ENCODE results near the gene FMO3.

FMO3 gene

GRCh38 chr1:171090604-171091003 lies at the start of gene FMO3:
Gene FMO3 (plus strand): TSS chr1:171090905. CDS start chr1:171092659, 1,754 bp downstream.
- Histone ChIP-seq H3K4me1 (ENCODE audit: low read length) (no peaks in the 10 kb centered on the region), H3K4me2 (ENCODE audit: low read length) (no peak within 1 kb of the TSS), H3K27ac (ENCODE audit: low read length) (no peak within 1 kb of the TSS), H3K9ac (ENCODE audit: low read length) (no peak within 1 kb of the TSS), H3K9me3 (ENCODE audit: insufficient read depth, low read length) (no peaks in the 10 kb centered on the region), H3K4me3 (ENCODE audit: low read length) (no peak within 1 kb of the TSS), H3K27me3 (ENCODE audit: low read depth, low read length) (no peaks in the 10 kb centered on the region), H2AFZ (ENCODE audit: low read depth, low read length) (no peak within 1 kb of the TSS), H3K79me2 (ENCODE audit: low read length) (no peaks in the 10 kb centered on the region), H3K36me3 (replicated peaks; ENCODE audit: low read depth, low read length) (no peaks in the 10 kb centered on the region), H4K20me1 (ENCODE audit: insufficient read depth, low read length) (no peaks in the 10 kb centered on the region)
- TF ChIP-seq CTCF (IDR thresholded peaks at IDR 0.05; ENCODE audit: low read depth, low read length) = no peak

- Histone ChIP-seq H4K20me1 (ENCODE audit: insufficient read depth, low read length) (no peaks in the 10 kb centered on the region), H3K27me3 (ENCODE audit: low read depth, low read length) (no peaks in the 10 kb centered on the region), H3K4me3 (ENCODE audit: low read length) (no peak overlapping the region), H3K36me3 (replicated peaks; ENCODE audit: low read depth, low read length) (peaks cover 4% of the 10 kb centered on the region), H2AFZ (ENCODE audit: low read depth, low read length) (no peak overlapping the region), H3K4me2 (ENCODE audit: low read length) (no peak overlapping the region), H3K27ac (ENCODE audit: low read length) (no peak overlapping the region), H3K79me2 (ENCODE audit: low read length) (no peaks in the 10 kb centered on the region), H3K9ac (ENCODE audit: low read length) (no peak overlapping the region), H3K9me3 (ENCODE audit: insufficient read depth, low read length) (peaks cover 8% of the 10 kb centered on the region; the same call in 1 of the 2 replicates), H3K4me1 (ENCODE audit: low read length) (no peaks in the 10 kb centered on the region)
- TF ChIP-seq EZH2phosphoT487 (IDR thresholded peaks at IDR 0.05; ENCODE audit: low read depth) = no peak
- no peak for TF ChIP-seq CTCF (IDR thresholded peaks at IDR 0.05; ENCODE audit: low read depth, low read length)
Observed at GRCh38 chr1:171048014-171048413, 42.7 kb upstream of the FMO3 start.

GRCh38 chr1:171052977-171053376 lies 37.7 kb upstream of the FMO3 start:
- TF ChIP-seq EZH2phosphoT487 (IDR thresholded peaks at IDR 0.05; ENCODE audit: low read depth) (no peak), CTCF (IDR thresholded peaks at IDR 0.05; ENCODE audit: low read depth, low read length) (no peak)
- H3K36me3 ChIP-seq (replicated peaks; ENCODE audit: low read depth, low read length) = peaks cover 3% of the 10 kb centered on the region
- H3K4me3 ChIP-seq (ENCODE audit: low read length) = no peak overlapping the region
- no peaks in the 10 kb centered on the region for H3K79me2 ChIP-seq (ENCODE audit: low read length)
- no peak overlapping the region for H3K4me2 ChIP-seq (ENCODE audit: low read length)
- no peaks in the 10 kb centered on the region for H4K20me1 ChIP-seq (ENCODE audit: insufficient read depth, low read length)
- H3K9me3 ChIP-seq (ENCODE audit: insufficient read depth, low read length) = no peaks in the 10 kb centered on the region
- no peak overlapping the region for H2AFZ ChIP-seq (ENCODE audit: low read depth, low read length)
- H3K4me1 ChIP-seq (ENCODE audit: low read length) = no peaks in the 10 kb centered on the region
- no peaks in the 10 kb centered on the region for H3K27me3 ChIP-seq (ENCODE audit: low read depth, low read length)
- no peak overlapping the region for H3K9ac ChIP-seq (ENCODE audit: low read length)
- H3K27ac ChIP-seq (ENCODE audit: low read length) = no peak overlapping the region

GRCh38 chr1:171055966-171056643 lies 34.6 kb upstream of the FMO3 start:
- H3K4me3 ChIP-seq (ENCODE audit: low read length) = no peak overlapping the region
- no peaks in the 10 kb centered on the region for H3K9me3 ChIP-seq (ENCODE audit: insufficient read depth, low read length)
- no peaks in the 10 kb centered on the region for H4K20me1 ChIP-seq (ENCODE audit: insufficient read depth, low read length)
- no peaks in the 10 kb centered on the region for H3K27me3 ChIP-seq (ENCODE audit: low read depth, low read length)
- H3K4me2 ChIP-seq (ENCODE audit: low read length) = no peak overlapping the region
- H3K4me1 ChIP-seq (ENCODE audit: low read length) = no peaks in the 10 kb centered on the region
- no peak overlapping the region for H3K9ac ChIP-seq (ENCODE audit: low read length)
- peaks cover 3% of the 10 kb centered on the region for H3K36me3 ChIP-seq (replicated peaks; ENCODE audit: low read depth, low read length)
- no peak for TF ChIP-seq EZH2phosphoT487 (IDR thresholded peaks at IDR 0.05; ENCODE audit: low read depth)
- no peak for TF ChIP-seq CTCF (IDR thresholded peaks at IDR 0.05; ENCODE audit: low read depth, low read length)
- H2AFZ ChIP-seq (ENCODE audit: low read depth, low read length) = no peak overlapping the region
- H3K79me2 ChIP-seq (ENCODE audit: low read length) = no peaks in the 10 kb centered on the region
- no peak overlapping the region for H3K27ac ChIP-seq (ENCODE audit: low read length)

All from OCI-LY3 (cell line).